Mesenchymal stem cell (in vitro differentiated cells and primary cell): Measurements from ENCODE around the gene SH3RF2.

ENCODE experiments used
- DNase-seq: peaks from one replicate; pipeline ENCODE4 v3.0.0-alpha.2; 2013
- H2AFZ ChIP-seq: one replicate; pipeline ENCODE4 v1.6.1; 2013; ENCODE audit warnings: low read depth, mild to moderate bottlenecking, control low read depth, inconsistent platforms, low read length, moderate library complexity
- H2AK5ac ChIP-seq: 2 replicates; pipeline ENCODE4 v1.6.1; 2013; ENCODE audit warnings: low read length, moderate library complexity, mild to moderate bottlenecking, inconsistent platforms; ENCODE audit not compliant: severe bottlenecking
- H2BK120ac ChIP-seq: one replicate; pipeline ENCODE4 v1.6.1; 2013; ENCODE audit warnings: low read depth, mild to moderate bottlenecking, inconsistent platforms, low read length, moderate library complexity
- H2BK12ac ChIP-seq, 2 experiments: one replicate each; pipeline ENCODE4 v1.6.1; 2013; ENCODE audit warnings: inconsistent platforms in 2 of 2, low read length in 2 of 2, mild to moderate bottlenecking in 2 of 2, moderate library complexity in 2 of 2, control low read depth in 1 of 2
- H2BK15ac ChIP-seq: one replicate; pipeline ENCODE4 v1.6.1; 2013; ENCODE audit warnings: mild to moderate bottlenecking, low read depth, inconsistent platforms; ENCODE audit not compliant: poor library complexity, severe bottlenecking
- H2BK5ac ChIP-seq: 2 replicates; pipeline ENCODE4 v1.6.1; 2013; ENCODE audit warnings: low read depth, mild to moderate bottlenecking, low read length, control low read depth, inconsistent platforms; ENCODE audit not compliant: poor library complexity, severe bottlenecking
- H3K14ac ChIP-seq, 2 experiments: one replicate each; pipeline ENCODE4 v1.6.1; 2013; ENCODE audit warnings: inconsistent platforms in 2 of 2, low read length in 2 of 2, control low read depth in 1 of 2, mild to moderate bottlenecking in 1 of 2, moderate library complexity in 1 of 2
- H3K18ac ChIP-seq, 2 experiments: one replicate each; pipeline ENCODE4 v1.6.1; 2013; ENCODE audit warnings: inconsistent platforms in 2 of 2, low read length in 2 of 2, control low read depth in 1 of 2, low read depth in 1 of 2, mild to moderate bottlenecking in 1 of 2
- H3K23ac ChIP-seq, 2 experiments: one replicate each; pipeline ENCODE4 v1.6.1; 2013; ENCODE audit warnings: inconsistent platforms in 2 of 2, low read length in 2 of 2, mild to moderate bottlenecking in 2 of 2, moderate library complexity in 2 of 2, control low read depth in 1 of 2
- H3K27ac ChIP-seq: 2 replicates; pipeline ENCODE4 v1.5.1; 2013; ENCODE audit warnings: mild to moderate bottlenecking, moderate library complexity, low read length, control low read depth, inconsistent platforms; ENCODE audit not compliant: poor library complexity, severe bottlenecking
- H3K27me3 ChIP-seq, 2 experiments: 2 replicates each; pipeline versions ENCODE4 v1.6.1 to v1.7.0; 2013; ENCODE audit warnings: low read length in 2 of 2, mild to moderate bottlenecking in 2 of 2, moderate library complexity in 2 of 2, control low read depth in 1 of 2, inconsistent platforms in 1 of 2; ENCODE audit not compliant: control insufficient read depth in 1 of 2, insufficient read depth in 1 of 2
- H3K36me3 ChIP-seq, 2 experiments: 2 replicates each; pipeline versions ENCODE4 v1.6.1 to v1.7.0; 2013; ENCODE audit warnings: low read length in 2 of 2, control low read depth in 1 of 2, inconsistent platforms in 1 of 2, low read depth in 1 of 2, mild to moderate bottlenecking in 1 of 2; ENCODE audit not compliant: insufficient read depth in 2 of 2, control insufficient read depth in 1 of 2
- H3K4ac ChIP-seq, 2 experiments: one replicate each; pipeline ENCODE4 v1.6.1; 2013; ENCODE audit warnings: inconsistent platforms in 2 of 2, low read length in 2 of 2, mild to moderate bottlenecking in 2 of 2, moderate library complexity in 2 of 2, control low read depth in 1 of 2, low read depth in 1 of 2
- H3K4me1 ChIP-seq: 2 replicates; pipeline ENCODE4 v1.6.1; 2013; ENCODE audit warnings: low read depth, low read length, control low read depth; ENCODE audit not compliant: control insufficient read depth, insufficient read depth
- H3K4me2 ChIP-seq: 2 replicates; pipeline ENCODE4 v1.6.1; 2013; ENCODE audit warnings: low read length, mild to moderate bottlenecking, inconsistent platforms; ENCODE audit not compliant: poor library complexity, severe bottlenecking
- H3K4me3 ChIP-seq, 2 experiments: 2 replicates each; pipeline versions ENCODE4 v1.5.1 to v1.7.0; 2013; ENCODE audit warnings: low read length in 2 of 2, mild to moderate bottlenecking in 2 of 2, control low read depth in 1 of 2, low read depth in 1 of 2; ENCODE audit not compliant: insufficient read depth in 1 of 2
- H3K79me1 ChIP-seq: replicated peaks from 2 replicates; pipeline ENCODE4 v1.6.1; 2013; ENCODE audit warnings: mild to moderate bottlenecking, control low read depth, low read length, inconsistent platforms; ENCODE audit not compliant: poor library complexity, severe bottlenecking
- H3K9ac ChIP-seq: 2 replicates; pipeline ENCODE4 v1.7.0; 2013; ENCODE audit warnings: mild to moderate bottlenecking, low read length, moderate library complexity
- H3K9me3 ChIP-seq: 2 replicates; pipeline ENCODE4 v1.7.0; 2013; ENCODE audit warnings: mild to moderate bottlenecking, low read length; ENCODE audit not compliant: control insufficient read depth
- H4K8ac ChIP-seq: one replicate; pipeline ENCODE4 v1.6.1; 2013; ENCODE audit warnings: inconsistent platforms, mild to moderate bottlenecking, low read length, moderate library complexity
- H4K91ac ChIP-seq: one replicate; pipeline ENCODE4 v1.6.1; 2013; ENCODE audit warnings: mild to moderate bottlenecking, low read length, inconsistent platforms
- WGBS: methylation state at CpG from one replicate; pipeline ENCODE4 v1.1.7; 2013; ENCODE audit warnings: mixed read lengths; 5-methylcytosine and 5-hydroxymethylcytosine counted together

Gene SH3RF2

DNA sequence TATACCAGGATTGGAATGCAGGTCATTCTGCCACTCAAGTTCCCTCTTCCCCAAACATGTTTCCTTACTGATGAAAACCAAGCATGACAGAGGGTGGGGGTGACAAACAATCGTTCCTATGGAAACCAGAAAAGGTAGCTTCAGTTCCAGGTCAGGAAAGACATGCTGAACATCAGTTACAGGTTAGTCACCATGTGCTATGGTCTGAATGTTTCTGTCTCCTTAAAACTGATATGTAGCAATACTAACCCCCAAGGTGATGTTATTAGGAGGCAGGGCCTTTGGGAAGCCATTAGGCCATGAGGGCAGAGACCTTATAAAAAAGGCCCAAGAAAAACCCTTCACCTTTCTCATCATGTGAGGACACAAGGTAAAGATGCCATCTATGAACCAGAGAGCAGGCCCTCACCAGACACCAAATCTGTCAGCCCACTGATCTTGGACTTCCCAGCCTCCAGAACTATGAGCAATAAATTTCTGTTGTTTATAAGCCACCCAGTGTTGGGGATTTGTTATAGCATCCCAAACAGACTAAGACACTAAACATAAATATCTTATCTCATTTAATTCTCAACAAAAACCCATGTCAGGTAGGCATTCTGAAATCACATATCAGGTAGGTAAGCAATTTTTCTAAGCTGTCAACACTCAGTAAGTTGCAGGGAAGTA is 15.7 kb upstream of the SH3RF2 start:
- H2BK5ac ChIP-seq, result no peak overlapping the region
- no peak overlapping the region for H4K8ac ChIP-seq
- no peaks in the 10 kb centered on the region for H3K36me3 ChIP-seq
- no peak overlapping the region for H3K23ac ChIP-seq
- H3K14ac ChIP-seq, result no peak overlapping the region
- H2BK15ac ChIP-seq, result no peak overlapping the region
- H3K27ac ChIP-seq, result no peak overlapping the region
- no peak overlapping the region for H3K18ac ChIP-seq
- H3K4me2 ChIP-seq, result no peak overlapping the region
- H3K27me3 ChIP-seq, result peaks cover 0 to 4% of the 10 kb centered on the region in 2 experiments
- no peaks in the 10 kb centered on the region for H3K4me1 ChIP-seq
- DNase-seq, result no peak
- H2AFZ ChIP-seq, result no peak overlapping the region
- no peak overlapping the region for H3K4ac ChIP-seq
- no peak overlapping the region for H3K4me3 ChIP-seq
- H3K9me3 ChIP-seq, result no peaks in the 10 kb centered on the region
- WGBS, result 100% methylated on average over 1 of the region's 1 CpG
- H2BK120ac ChIP-seq, result no peak overlapping the region
- no peak overlapping the region for H4K91ac ChIP-seq
- H2BK12ac ChIP-seq, result no peak overlapping the region
- H2AK5ac ChIP-seq, result no peak overlapping the region
- H3K9ac ChIP-seq, result no peak overlapping the region
- no peaks in the 10 kb centered on the region for H3K79me1 ChIP-seq

DNA sequence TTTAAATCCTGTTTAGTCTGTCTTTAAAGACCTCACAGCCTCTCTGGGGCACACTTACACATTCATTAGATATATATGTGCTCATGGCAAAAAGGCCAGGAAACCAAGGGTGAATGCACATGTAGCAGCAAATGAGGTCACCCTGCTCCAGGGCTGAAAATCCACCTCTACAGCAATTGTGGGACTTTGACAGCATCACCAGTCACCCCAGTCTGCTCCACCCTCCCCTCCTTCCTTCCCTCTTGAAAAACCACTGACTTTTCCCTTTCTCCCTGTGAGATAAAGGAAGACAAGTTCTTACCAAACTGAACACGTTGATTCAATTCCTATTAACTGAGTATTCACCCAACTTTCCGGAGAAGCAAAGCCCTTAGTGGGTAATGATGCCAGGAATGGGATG is 15.2 kb upstream of the SH3RF2 start:
- no peaks in the 10 kb centered on the region for H3K9me3 ChIP-seq
- H2BK5ac ChIP-seq, result no peak overlapping the region
- no peak overlapping the region for H3K4ac ChIP-seq
- 38% methylated on average over 1 of the region's 2 CpGs for WGBS
- H3K4me2 ChIP-seq, result no peak overlapping the region
- no peak overlapping the region for H2BK15ac ChIP-seq
- H3K79me1 ChIP-seq, result no peaks in the 10 kb centered on the region
- H3K36me3 ChIP-seq, result no peaks in the 10 kb centered on the region
- H3K18ac ChIP-seq, result no peak overlapping the region
- H3K4me3 ChIP-seq, result no peak overlapping the region
- no peak overlapping the region for H3K23ac ChIP-seq
- no peaks in the 10 kb centered on the region for H3K4me1 ChIP-seq
- no peak overlapping the region for H2AK5ac ChIP-seq
- no peak overlapping the region for H4K8ac ChIP-seq
- H3K27ac ChIP-seq, result no peak overlapping the region
- no peak overlapping the region for H4K91ac ChIP-seq
- H3K27me3 ChIP-seq, result peaks cover 0 to 4% of the 10 kb centered on the region in 2 experiments
- no peak overlapping the region for H3K14ac ChIP-seq
- H3K9ac ChIP-seq, result no peak overlapping the region
- no peak overlapping the region for H2AFZ ChIP-seq
- no peak for DNase-seq
- H2BK120ac ChIP-seq, result no peak overlapping the region
- no peak overlapping the region for H2BK12ac ChIP-seq

DNA sequence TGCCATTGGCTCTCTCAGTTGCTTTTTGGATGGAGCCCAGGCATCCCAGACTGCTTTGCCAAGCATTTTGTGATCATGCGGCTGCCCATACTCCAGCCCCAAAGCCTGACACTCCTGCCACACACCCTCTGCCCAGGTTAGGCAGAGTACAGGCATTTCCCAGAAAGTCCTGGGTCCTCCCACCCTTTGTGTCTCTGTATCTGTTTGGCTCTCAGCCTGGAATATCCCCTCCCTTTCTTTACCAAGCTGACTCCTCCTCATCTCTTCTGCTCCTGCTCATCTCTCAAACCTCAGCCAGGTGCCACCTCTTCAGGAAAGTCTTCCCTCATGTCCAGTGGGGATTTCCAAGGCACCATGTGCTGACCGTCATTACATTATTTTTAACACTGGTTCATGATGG is 14.3 kb upstream of the SH3RF2 start:
- H2AK5ac ChIP-seq, result peak overlapping the region; percentile 47
- H3K14ac ChIP-seq, result no peak overlapping the region
- no peak overlapping the region for H2BK5ac ChIP-seq
- H4K8ac ChIP-seq, result no peak overlapping the region
- H2BK120ac ChIP-seq, result no peak overlapping the region
- H2AFZ ChIP-seq, result no peak overlapping the region
- no peak overlapping the region for H3K27ac ChIP-seq
- no peaks in the 10 kb centered on the region for H3K9me3 ChIP-seq
- no peak overlapping the region for H2BK12ac ChIP-seq
- H3K4ac ChIP-seq, result no peak overlapping the region
- H3K4me1 ChIP-seq, result no peaks in the 10 kb centered on the region
- H3K9ac ChIP-seq, result no peak overlapping the region
- H2BK15ac ChIP-seq, result no peak overlapping the region
- no peaks in the 10 kb centered on the region for H3K79me1 ChIP-seq
- H3K4me3 ChIP-seq, result no peak overlapping the region
- H3K27me3 ChIP-seq, result peaks cover 0 to 4% of the 10 kb centered on the region in 2 experiments
- 97% methylated on average over 2 of the region's 2 CpGs for WGBS
- H3K4me2 ChIP-seq, result no peak overlapping the region
- no peak overlapping the region for H4K91ac ChIP-seq
- DNase-seq, result no peak
- no peak overlapping the region for H3K23ac ChIP-seq
- no peak overlapping the region for H3K18ac ChIP-seq
- no peaks in the 10 kb centered on the region for H3K36me3 ChIP-seq

DNA sequence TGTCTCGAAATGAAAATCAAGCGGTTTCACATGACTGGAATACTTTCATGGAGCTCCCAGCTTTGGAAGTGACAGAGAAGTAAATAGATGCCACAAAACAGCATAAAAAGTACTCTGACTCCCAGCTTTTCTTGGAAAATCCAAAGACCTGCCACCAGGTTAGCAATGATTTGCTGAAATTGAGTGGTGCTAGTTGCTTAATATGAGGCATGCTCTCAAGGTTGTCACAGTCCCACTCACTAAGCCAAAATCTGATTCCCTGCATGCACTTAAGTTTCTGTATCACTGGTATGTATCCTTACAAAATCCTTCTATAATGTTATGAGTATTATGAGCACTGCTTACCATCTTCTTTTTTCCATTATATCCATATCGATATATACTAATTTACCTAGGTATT is 13.0 kb upstream of the SH3RF2 start:
- no peak overlapping the region for H3K18ac ChIP-seq
- no peaks in the 10 kb centered on the region for H3K79me1 ChIP-seq
- WGBS, result 100% methylated on average over 2 of the region's 3 CpGs
- H4K8ac ChIP-seq, result no peak overlapping the region
- no peak overlapping the region for H4K91ac ChIP-seq
- H3K27me3 ChIP-seq, result peaks cover 0 to 4% of the 10 kb centered on the region in 2 experiments
- no peak overlapping the region for H2BK5ac ChIP-seq
- no peaks in the 10 kb centered on the region for H3K36me3 ChIP-seq
- H3K4ac ChIP-seq, result no peak overlapping the region
- H3K9me3 ChIP-seq, result no peaks in the 10 kb centered on the region
- no peak overlapping the region for H2AFZ ChIP-seq
- H2BK120ac ChIP-seq, result no peak overlapping the region
- no peak overlapping the region for H2AK5ac ChIP-seq
- H3K4me1 ChIP-seq, result no peaks in the 10 kb centered on the region
- no peak overlapping the region for H3K23ac ChIP-seq
- no peak overlapping the region for H2BK12ac ChIP-seq
- H3K27ac ChIP-seq, result no peak overlapping the region
- no peak overlapping the region for H3K4me2 ChIP-seq
- no peak for DNase-seq
- H3K4me3 ChIP-seq, result no peak overlapping the region
- H3K9ac ChIP-seq, result no peak overlapping the region
- H3K14ac ChIP-seq, result no peak overlapping the region
- no peak overlapping the region for H2BK15ac ChIP-seq
